Ishikawa (cell line): ENCODE data around the gene NAA50.

Experiments
- CEBPB ChIP-seq: IDR thresholded peaks from 2 replicates; pipeline ENCODE4 v1.6.1; 2012
- CREB1 ChIP-seq: IDR thresholded peaks from 2 replicates; pipeline ENCODE4 v1.6.1; 2012; ENCODE audit warnings: low read depth
- EGR1 ChIP-seq: IDR thresholded peaks from 2 replicates; pipeline ENCODE4 v1.6.1; 2012
- EP300 ChIP-seq: IDR thresholded peaks from 2 replicates; pipeline ENCODE4 v1.6.1; 2012; ENCODE audit warnings: borderline replicate concordance
- FOXM1 ChIP-seq: IDR thresholded peaks from 2 replicates; pipeline ENCODE4 v1.6.1; 2012; ENCODE audit warnings: low read depth, borderline replicate concordance
- NFIC ChIP-seq: IDR thresholded peaks from 2 replicates; pipeline ENCODE4 v1.6.1; 2012
- RAD21 ChIP-seq: IDR thresholded peaks from 2 replicates; pipeline ENCODE4 v1.6.1; 2012; ENCODE audit warnings: low read depth
- TAF1 ChIP-seq: IDR thresholded peaks from 2 replicates; pipeline ENCODE4 v1.6.1; 2012; ENCODE audit warnings: low read depth, mild to moderate bottlenecking
- TCF12 ChIP-seq: IDR thresholded peaks from 2 replicates; pipeline ENCODE4 v1.6.1; 2012; ENCODE audit warnings: low read depth
- TEAD4 ChIP-seq: IDR thresholded peaks from 2 replicates; pipeline ENCODE4 v1.6.1; 2012
- YY1 ChIP-seq: IDR thresholded peaks from 2 replicates; pipeline ENCODE4 v1.6.1; 2012; ENCODE audit warnings: low read depth
- ZBTB7A ChIP-seq: IDR thresholded peaks from 2 replicates; pipeline ENCODE4 v1.6.1; 2012; ENCODE audit warnings: low read depth
- TF ChIP-seq, protein P1 (sequence below): IDR thresholded peaks from 2 replicates; pipeline ENCODE4 v1.6.1; 2012
- TF ChIP-seq, protein P2 (sequence below): IDR thresholded peaks from 2 replicates; pipeline ENCODE4 v1.6.1; 2012
- TF ChIP-seq, protein P3 (sequence below): IDR thresholded peaks from 2 replicates; pipeline ENCODE4 v1.6.1; 2012; ENCODE audit warnings: low read depth, mild to moderate bottlenecking

Gene NAA50

DNA sequence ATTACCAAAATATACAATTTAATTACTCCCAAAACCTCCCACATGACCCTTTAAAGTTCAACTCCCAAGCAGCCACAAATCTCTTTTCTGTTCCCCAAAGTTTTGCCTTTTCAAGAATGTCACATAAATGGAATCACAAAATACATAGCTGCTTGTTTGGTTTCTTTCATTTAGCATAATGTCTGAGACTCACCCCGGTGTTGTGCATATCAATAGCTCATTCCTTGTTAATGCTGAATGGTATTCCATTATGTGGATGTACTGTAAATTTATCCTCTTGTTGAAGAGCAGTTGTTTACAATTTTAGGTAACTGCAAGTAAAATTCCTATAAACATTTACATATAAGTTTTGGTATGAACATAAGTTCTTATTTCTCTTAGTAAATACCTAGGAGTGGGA is 15.5 kb downstream of the NAA50 start:
- TF ChIP-seq CREB1: no peak
- no peak for TF ChIP-seq TAF1
- no peak for TF ChIP-seq EP300
- TF ChIP-seq RAD21: no peak
- no peak for TF ChIP-seq TCF12
- no peak for TF ChIP-seq EGR1
- TF ChIP-seq ZBTB7A: no peak
- TF ChIP-seq FOXM1: no peak
- no peak for TF ChIP-seq NFIC
- TF ChIP-seq YY1: no peak
- TF ChIP-seq CEBPB: no peak
- TF ChIP-seq TEAD4: no peak
- TF ChIP-seq, protein P1, sequence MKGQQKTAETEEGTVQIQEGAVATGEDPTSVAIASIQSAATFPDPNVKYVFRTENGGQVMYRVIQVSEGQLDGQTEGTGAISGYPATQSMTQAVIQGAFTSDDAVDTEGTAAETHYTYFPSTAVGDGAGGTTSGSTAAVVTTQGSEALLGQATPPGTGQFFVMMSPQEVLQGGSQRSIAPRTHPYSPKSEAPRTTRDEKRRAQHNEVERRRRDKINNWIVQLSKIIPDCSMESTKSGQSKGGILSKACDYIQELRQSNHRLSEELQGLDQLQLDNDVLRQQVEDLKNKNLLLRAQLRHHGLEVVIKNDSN: no peak
- TF ChIP-seq, protein P2, sequence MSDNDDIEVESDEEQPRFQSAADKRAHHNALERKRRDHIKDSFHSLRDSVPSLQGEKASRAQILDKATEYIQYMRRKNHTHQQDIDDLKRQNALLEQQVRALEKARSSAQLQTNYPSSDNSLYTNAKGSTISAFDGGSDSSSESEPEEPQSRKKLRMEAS: no peak
- TF ChIP-seq, protein P3, sequence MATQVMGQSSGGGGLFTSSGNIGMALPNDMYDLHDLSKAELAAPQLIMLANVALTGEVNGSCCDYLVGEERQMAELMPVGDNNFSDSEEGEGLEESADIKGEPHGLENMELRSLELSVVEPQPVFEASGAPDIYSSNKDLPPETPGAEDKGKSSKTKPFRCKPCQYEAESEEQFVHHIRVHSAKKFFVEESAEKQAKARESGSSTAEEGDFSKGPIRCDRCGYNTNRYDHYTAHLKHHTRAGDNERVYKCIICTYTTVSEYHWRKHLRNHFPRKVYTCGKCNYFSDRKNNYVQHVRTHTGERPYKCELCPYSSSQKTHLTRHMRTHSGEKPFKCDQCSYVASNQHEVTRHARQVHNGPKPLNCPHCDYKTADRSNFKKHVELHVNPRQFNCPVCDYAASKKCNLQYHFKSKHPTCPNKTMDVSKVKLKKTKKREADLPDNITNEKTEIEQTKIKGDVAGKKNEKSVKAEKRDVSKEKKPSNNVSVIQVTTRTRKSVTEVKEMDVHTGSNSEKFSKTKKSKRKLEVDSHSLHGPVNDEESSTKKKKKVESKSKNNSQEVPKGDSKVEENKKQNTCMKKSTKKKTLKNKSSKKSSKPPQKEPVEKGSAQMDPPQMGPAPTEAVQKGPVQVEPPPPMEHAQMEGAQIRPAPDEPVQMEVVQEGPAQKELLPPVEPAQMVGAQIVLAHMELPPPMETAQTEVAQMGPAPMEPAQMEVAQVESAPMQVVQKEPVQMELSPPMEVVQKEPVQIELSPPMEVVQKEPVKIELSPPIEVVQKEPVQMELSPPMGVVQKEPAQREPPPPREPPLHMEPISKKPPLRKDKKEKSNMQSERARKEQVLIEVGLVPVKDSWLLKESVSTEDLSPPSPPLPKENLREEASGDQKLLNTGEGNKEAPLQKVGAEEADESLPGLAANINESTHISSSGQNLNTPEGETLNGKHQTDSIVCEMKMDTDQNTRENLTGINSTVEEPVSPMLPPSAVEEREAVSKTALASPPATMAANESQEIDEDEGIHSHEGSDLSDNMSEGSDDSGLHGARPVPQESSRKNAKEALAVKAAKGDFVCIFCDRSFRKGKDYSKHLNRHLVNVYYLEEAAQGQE: no peak

DNA sequence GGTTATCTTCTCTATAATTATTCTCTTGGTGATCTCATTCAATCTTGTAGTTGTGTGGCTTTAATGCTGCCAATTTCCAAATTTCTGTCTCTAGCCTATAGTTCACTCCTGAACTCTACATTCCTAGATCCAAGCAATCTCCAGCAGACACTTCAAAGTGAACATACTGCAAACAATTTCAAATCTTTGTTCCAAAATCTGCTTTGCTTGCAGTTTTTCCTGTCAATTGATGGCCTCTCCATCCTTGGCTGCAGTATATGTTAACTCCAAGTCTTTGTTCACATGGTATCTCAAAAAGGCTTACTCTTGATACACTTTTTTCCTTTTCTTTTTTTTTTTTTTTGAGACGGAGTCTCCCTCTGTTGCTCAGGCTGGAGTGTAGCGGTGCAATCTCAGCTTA is 17.4 kb downstream of the NAA50 start:
- TF ChIP-seq YY1: no peak
- no peak for TF ChIP-seq CEBPB
- TF ChIP-seq ZBTB7A: no peak
- TF ChIP-seq, protein P1: no peak
- TF ChIP-seq TAF1: no peak
- TF ChIP-seq, protein P2: no peak
- no peak for TF ChIP-seq NFIC
- TF ChIP-seq, protein P3: no peak
- TF ChIP-seq TEAD4: no peak
- no peak for TF ChIP-seq RAD21
- no peak for TF ChIP-seq FOXM1

DNA sequence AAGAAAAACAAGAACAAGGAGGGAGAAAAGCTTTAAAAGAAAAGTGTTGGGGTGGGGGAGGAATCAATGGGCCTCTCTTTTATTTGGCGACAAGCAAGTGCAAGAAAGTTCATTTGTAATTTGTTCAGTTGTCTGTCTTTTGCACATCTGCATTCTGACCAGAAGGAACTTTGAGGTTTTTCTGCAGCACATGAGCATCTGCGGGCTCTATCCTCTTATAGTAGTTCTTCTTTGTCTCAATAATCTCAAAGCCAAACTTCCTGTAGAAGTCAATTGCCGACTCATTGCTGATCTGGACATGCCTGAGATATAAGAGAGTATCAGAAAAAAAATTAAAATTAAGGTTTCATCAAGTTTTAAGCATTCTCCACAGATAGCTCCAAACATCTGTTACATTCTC is 24.4 kb downstream of the NAA50 start:
- TF ChIP-seq RAD21: no peak
- TF ChIP-seq CEBPB: no peak
- no peak for TF ChIP-seq CREB1
- no peak for TF ChIP-seq TCF12
- TF ChIP-seq, protein P2: no peak
- TF ChIP-seq YY1: no peak
- TF ChIP-seq, protein P3: no peak
- no peak for TF ChIP-seq NFIC
- no peak for TF ChIP-seq EP300

DNA sequence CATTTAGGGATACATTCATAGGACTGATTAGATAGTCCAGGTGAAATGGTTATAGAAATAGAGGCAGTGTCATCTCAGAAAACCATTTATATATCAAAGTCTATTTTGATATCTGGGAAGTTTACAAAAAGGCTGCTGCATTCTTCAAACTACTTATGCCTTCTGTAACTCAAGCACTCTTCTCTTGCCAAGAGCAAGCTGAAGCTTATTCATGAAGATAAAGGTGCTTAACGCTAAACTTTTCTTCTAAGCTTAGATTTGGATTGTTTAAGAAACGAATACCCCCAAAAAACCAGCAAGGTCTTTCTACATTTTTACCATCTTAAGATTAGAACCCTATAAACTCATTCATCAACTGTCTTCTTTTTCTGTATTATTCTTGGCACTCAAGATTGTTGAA is 26.3 kb downstream of the NAA50 start:
- no peak for TF ChIP-seq ZBTB7A
- no peak for TF ChIP-seq TEAD4

DNA sequence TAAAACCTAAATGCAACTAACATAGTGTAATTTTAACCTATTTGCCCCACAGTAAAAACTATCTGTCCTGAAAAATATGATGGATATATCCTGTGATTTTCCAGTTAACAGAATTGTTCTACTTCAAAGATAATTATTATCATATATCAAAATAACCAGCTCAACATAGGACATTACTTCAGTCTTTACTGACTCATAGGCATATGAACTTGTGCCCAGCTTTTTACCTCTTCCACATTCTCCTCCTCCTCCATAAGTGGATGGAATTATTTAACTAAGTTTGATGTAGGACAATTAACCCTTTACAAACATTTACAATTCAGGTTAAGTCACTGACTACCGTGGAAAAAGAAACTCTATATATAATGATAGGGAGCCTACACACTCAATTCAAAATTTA is 26.8 kb downstream of the NAA50 start:
- TF ChIP-seq CREB1: no peak
- TF ChIP-seq YY1: no peak
- no peak for TF ChIP-seq TCF12
- TF ChIP-seq TEAD4: no peak
- TF ChIP-seq, protein P3: no peak
